ENCODE results near the gene ZNF318.
"Not testable (repeated sequence)": the region's sequence is repeated elsewhere in the genome, so short reads cannot be mapped to it uniquely, and the experiment has no call there.

ZNF318 gene

GRCh38 chr6:43412541-43412940 is 43.1 kb upstream of the ZNF318 start:
- Histone ChIP-seq H3K27ac (ENCODE audit: low read depth, low read length) (no peak overlapping the region), H3K27me3 (ENCODE audit: low read length) (no peaks in the 10 kb centered on the region), H3F3A (ENCODE audit: insufficient read depth) (no peaks in the 10 kb centered on the region), H3K36me3 (ENCODE audit: low read length) (no peaks in the 10 kb centered on the region), H3K4me2 (ENCODE audit: low read depth, low read length, poor library complexity, severe bottlenecking) (no peak overlapping the region), H3K9me2 (replicated peaks; ENCODE audit: insufficient read depth, low read length) (no peaks in the 10 kb centered on the region), H3K9me3 (ENCODE audit: insufficient read depth, low read length) (peaks cover 13% of the 10 kb centered on the region; the same call in 1 of the 2 replicates), H2AFZ (ENCODE audit: low read depth, low read length, severe bottlenecking) (no peak overlapping the region), H3K4me3 (ENCODE audit: insufficient read depth, low read length, poor library complexity, severe bottlenecking) (no peak overlapping the region), H4K20me1 (ENCODE audit: low read depth, low read length) (no peaks in the 10 kb centered on the region), H3K79me2 (ENCODE audit: insufficient read depth, low read length) (no peaks in the 10 kb centered on the region), H3K9ac (ENCODE audit: low read length) (no peak overlapping the region)
- no peak for TF ChIP-seq EZH2phosphoT487 (conservative IDR thresholded peaks at IDR 0.05; ENCODE audit: low read length)
- TF ChIP-seq CTCF (IDR thresholded peaks at IDR 0.05; ENCODE audit: insufficient read depth, low read length, poor library complexity, severe bottlenecking), result no peak

- H3K4me2 ChIP-seq (ENCODE audit: low read depth, low read length, poor library complexity, severe bottlenecking); H3K9ac ChIP-seq (ENCODE audit: low read length); H4K20me1 ChIP-seq (ENCODE audit: low read depth, low read length); H3K36me3 ChIP-seq (ENCODE audit: low read length); H3K27ac ChIP-seq (ENCODE audit: low read depth, low read length); H3K9me2 ChIP-seq (replicated peaks; ENCODE audit: insufficient read depth, low read length); H3F3A ChIP-seq (ENCODE audit: insufficient read depth); H2AFZ ChIP-seq (ENCODE audit: low read depth, low read length, severe bottlenecking); H3K4me3 ChIP-seq (ENCODE audit: insufficient read depth, low read length, poor library complexity, severe bottlenecking); H3K79me2 ChIP-seq (ENCODE audit: insufficient read depth, low read length); H3K27me3 ChIP-seq (ENCODE audit: low read length): not testable (repeated sequence)
- peaks cover 13% of the 10 kb centered on the region; the same call in 1 of the 2 replicates for H3K9me3 ChIP-seq (ENCODE audit: insufficient read depth, low read length)
Measured at GRCh38 chr6:43410776-43411175, 41.3 kb upstream of the ZNF318 start.

GRCh38 chr6:43408259-43408658 is 38.8 kb upstream of the ZNF318 start:
- no peaks in the 10 kb centered on the region for H3K36me3 ChIP-seq (ENCODE audit: low read length)
- no peak overlapping the region for H2AFZ ChIP-seq (ENCODE audit: low read depth, low read length, severe bottlenecking)
- no peaks in the 10 kb centered on the region for H3K79me2 ChIP-seq (ENCODE audit: insufficient read depth, low read length)

GRCh38 chr6:43407296-43407695 is 37.8 kb upstream of the ZNF318 start:
- Histone ChIP-seq H4K20me1 (ENCODE audit: low read depth, low read length) (no peaks in the 10 kb centered on the region), H3K4me2 (ENCODE audit: low read depth, low read length, poor library complexity, severe bottlenecking) (no peak overlapping the region), H3K36me3 (ENCODE audit: low read length) (no peaks in the 10 kb centered on the region), H3K27ac (ENCODE audit: low read depth, low read length) (no peak overlapping the region), H3K9me3 (ENCODE audit: insufficient read depth, low read length) (0 out of 2 replicates have a peak, but pooled peaks cover under 1% of the 10 kb centered on the region), H3K4me3 (ENCODE audit: insufficient read depth, low read length, poor library complexity, severe bottlenecking) (no peak overlapping the region), H3K79me2 (ENCODE audit: insufficient read depth, low read length) (no peaks in the 10 kb centered on the region), H3K9ac (ENCODE audit: low read length) (no peak overlapping the region), H3K9me2 (replicated peaks; ENCODE audit: insufficient read depth, low read length) (no peaks in the 10 kb centered on the region), H2AFZ (ENCODE audit: low read depth, low read length, severe bottlenecking) (no peak overlapping the region), H3F3A (ENCODE audit: insufficient read depth) (no peaks in the 10 kb centered on the region), H3K27me3 (ENCODE audit: low read length) (no peaks in the 10 kb centered on the region)
- no peak for TF ChIP-seq EZH2phosphoT487 (conservative IDR thresholded peaks at IDR 0.05; ENCODE audit: low read length)
- no peak for TF ChIP-seq CTCF (IDR thresholded peaks at IDR 0.05; ENCODE audit: insufficient read depth, low read length, poor library complexity, severe bottlenecking)

More at GRCh38 chr6:43408259-43408658, 38.8 kb upstream of the ZNF318 start:
- Histone ChIP-seq H3K27ac (ENCODE audit: low read depth, low read length) (no peak overlapping the region), H3K9ac (ENCODE audit: low read length) (no peak overlapping the region), H3F3A (ENCODE audit: insufficient read depth) (no peaks in the 10 kb centered on the region), H3K9me2 (replicated peaks; ENCODE audit: insufficient read depth, low read length) (no peaks in the 10 kb centered on the region), H3K4me3 (ENCODE audit: insufficient read depth, low read length, poor library complexity, severe bottlenecking) (no peak overlapping the region), H3K27me3 (ENCODE audit: low read length) (no peaks in the 10 kb centered on the region), H4K20me1 (ENCODE audit: low read depth, low read length) (no peaks in the 10 kb centered on the region), H3K4me2 (ENCODE audit: low read depth, low read length, poor library complexity, severe bottlenecking) (no peak overlapping the region), H3K9me3 (ENCODE audit: insufficient read depth, low read length) (peaks cover 11% of the 10 kb centered on the region; the same call in 1 of the 2 replicates)
- TF ChIP-seq EZH2phosphoT487 (conservative IDR thresholded peaks at IDR 0.05; ENCODE audit: low read length), result no peak
- no peak for TF ChIP-seq CTCF (IDR thresholded peaks at IDR 0.05; ENCODE audit: insufficient read depth, low read length, poor library complexity, severe bottlenecking)
